ENCODE results near the gene ETF1.
A peak's percentile ranks its signal among the peaks of the same experiment; 100 is the strongest.

Gene ETF1

GRCh38 chr5:138560971-138561370 is 17.9 kb upstream of the ETF1 start:
- DNase-seq = no peak

GRCh38 chr5:138559937-138560336 is 16.9 kb upstream of the ETF1 start:
- DNase-seq = no peak

GRCh38 chr5:138557677-138558076 is 14.6 kb upstream of the ETF1 start:
- DNase-seq = no peak

GRCh38 chr5:138554143-138554542 is 11.1 kb upstream of the ETF1 start:
- no peak for DNase-seq

GRCh38 chr5:138553437-138554095 is 10.5 kb upstream of the ETF1 start:
- DNase-seq = no peak

GRCh38 chr5:138552657-138553056 is 9.6 kb upstream of the ETF1 start:
- DNase-seq = no peak

- no peak for DNase-seq
Measured at GRCh38 chr5:138549414-138549813, 6.4 kb upstream of the ETF1 start.

GRCh38 chr5:138545919-138546562 is 3.0 kb upstream of the ETF1 start:
- no peak for DNase-seq

GRCh38 chr5:138544181-138545134 is 1.4 kb upstream of the ETF1 start:
- DNase-seq = no peak

- DNase-seq = peak; percentile 80
Measured at GRCh38 chr5:138543730-138544104, 681 bp upstream of the ETF1 start.

- DNase-seq = no peak
Measured at GRCh38 chr5:138542180-138542955, 668 bp downstream of the ETF1 start.

- no peak for DNase-seq
Measured at GRCh38 chr5:138541511-138542179, 1.4 kb downstream of the ETF1 start.

- no peak for DNase-seq
Measured at GRCh38 chr5:138539791-138540190, 3.2 kb downstream of the ETF1 start.

GRCh38 chr5:138538943-138539627 is 4.0 kb downstream of the ETF1 start:
- no peak for DNase-seq

- DNase-seq = no peak
Measured at GRCh38 chr5:138536665-138537315, 6.2 kb downstream of the ETF1 start.

- DNase-seq = no peak
Measured at GRCh38 chr5:138536215-138536614, 6.8 kb downstream of the ETF1 start.

- no peak for DNase-seq
Measured at GRCh38 chr5:138533973-138534941, 8.8 kb downstream of the ETF1 start.

GRCh38 chr5:138529812-138530211 is 13.2 kb downstream of the ETF1 start:
- DNase-seq = no peak

- no peak for DNase-seq
Measured at GRCh38 chr5:138528744-138529469, 14.1 kb downstream of the ETF1 start.
